GM21423 (cell line): ENCODE results near the gene CTBS.
"Not testable (repeated sequence)": the region's sequence is repeated elsewhere in the genome, so short reads cannot be mapped to it uniquely, and the experiment has no call there.

Experiments used
- ATAC-seq: cut with Tn5 transposase; IDR thresholded peaks from one replicate; pipeline ENCODE4 v1.9.1; 2021; ENCODE audit warnings: mild to moderate bottlenecking, moderate library complexity; ENCODE audit not compliant: unreplicated experiment

The CTBS gene

GRCh38 chr1:84585803-84586202 is 11.6 kb upstream of the CTBS start:
- ATAC-seq, result no peak

DNA sequence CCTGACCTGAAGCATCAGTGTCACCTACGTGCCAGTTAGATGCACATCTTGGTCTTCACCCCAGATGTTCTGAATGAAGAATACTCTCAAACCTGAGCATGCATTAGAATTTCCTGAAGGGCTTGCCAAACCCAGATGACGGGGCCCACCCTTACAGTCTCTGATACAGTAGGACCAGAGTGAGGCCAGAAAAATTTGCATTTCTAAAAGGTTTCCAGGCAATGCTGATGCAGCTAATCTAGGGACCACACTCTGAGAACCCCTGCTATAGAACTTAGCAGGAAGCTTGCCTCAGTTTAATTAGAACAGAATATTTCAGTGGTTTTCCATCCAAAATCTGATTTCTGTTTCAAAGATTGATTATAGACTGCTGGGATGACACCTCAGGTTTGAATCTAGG is 9.9 kb upstream of the CTBS start:
- no peak for ATAC-seq

- no peak for ATAC-seq
These were observed 9.4 kb upstream of the CTBS start for GRCh38 chr1:84583648-84584047.

GRCh38 chr1:84582802-84583587 is 8.8 kb upstream of the CTBS start:
- no peak for ATAC-seq

DNA sequence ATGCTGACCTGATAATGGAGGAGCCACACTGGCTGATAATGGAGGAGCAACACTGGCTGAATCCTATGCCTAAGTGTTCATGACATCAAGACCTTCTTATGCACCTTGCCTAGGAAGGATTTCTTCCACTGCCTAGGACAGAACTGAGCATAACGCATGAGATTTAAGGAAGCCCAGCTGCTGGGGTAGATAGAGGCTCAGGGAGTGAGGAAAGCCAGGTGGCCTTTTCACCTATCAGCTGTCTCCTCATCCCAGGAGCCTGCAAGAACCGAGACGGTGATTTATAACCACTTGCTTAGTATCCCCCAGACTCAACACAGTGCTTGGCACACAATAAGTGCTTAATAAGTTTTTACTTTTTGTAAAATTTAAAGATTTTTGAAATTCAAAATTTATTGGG is 7.4 kb upstream of the CTBS start:
- ATAC-seq, result no peak

- ATAC-seq, result no peak
These were observed 696 bp upstream of the CTBS start for GRCh38 chr1:84574936-84575335.

- ATAC-seq, result no peak
These were observed 716 bp downstream of the CTBS start for GRCh38 chr1:84573481-84573966.

DNA sequence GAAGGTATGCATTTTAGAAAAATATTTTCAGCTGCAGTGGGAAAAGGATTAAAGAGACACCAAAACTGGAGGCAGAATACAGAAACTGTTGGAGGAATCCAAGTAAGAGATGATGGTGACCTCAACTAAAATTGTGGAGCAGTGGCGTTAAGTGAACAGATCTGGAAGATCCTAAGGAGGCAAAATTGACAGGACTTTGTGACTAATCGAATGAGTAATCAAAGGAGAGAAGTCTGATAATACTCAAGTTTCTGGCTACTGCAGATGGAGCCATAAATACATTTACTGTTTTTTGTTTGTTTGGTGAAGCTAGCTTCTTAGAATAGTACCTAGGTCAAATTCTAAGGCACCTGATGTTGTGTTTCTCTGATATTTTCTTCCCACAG is 3.1 kb downstream of the CTBS start:
- no peak for ATAC-seq

- ATAC-seq, result no peak
These were observed 3.6 kb downstream of the CTBS start for GRCh38 chr1:84570436-84571149.

DNA sequence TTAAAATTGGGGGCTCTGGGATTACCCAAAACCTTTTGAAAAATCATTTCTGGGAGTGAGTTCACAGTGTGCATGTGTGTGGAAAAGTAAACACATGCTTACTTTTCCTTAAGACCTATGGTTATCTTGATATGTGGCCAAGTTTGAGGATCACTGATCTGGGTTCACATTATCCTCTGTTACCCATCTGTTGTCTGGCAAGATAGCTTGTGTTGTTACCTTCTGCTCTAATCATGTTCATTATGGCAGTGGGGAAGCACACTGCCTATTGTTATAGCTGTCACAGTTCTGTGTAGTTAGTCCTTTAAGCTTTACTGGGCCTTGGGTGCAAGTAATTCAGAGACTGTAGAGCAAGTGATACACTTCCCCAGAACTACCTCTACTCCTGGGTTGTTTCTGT is 5.0 kb downstream of the CTBS start:
- ATAC-seq, result no peak

DNA sequence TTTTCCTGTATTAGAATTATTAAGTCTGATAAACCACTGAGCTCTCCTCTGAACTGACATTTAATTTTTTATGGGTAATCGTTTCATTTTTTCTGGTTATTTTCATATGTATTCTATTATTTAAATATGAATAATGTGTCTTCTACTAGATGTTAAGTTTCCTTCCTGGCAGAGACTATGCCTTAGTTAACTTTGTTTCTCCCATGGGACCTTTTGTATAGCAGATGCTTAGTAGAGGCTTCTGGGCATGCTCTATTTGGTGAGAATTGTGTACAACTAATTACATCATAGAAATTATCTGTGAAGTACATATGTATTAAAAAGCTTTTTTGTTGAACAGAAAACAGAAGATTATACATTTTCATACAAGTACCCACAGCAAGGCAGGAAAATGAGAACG is 23.4 kb downstream of the CTBS start:
- ATAC-seq, result no peak

GRCh38 chr1:84541679-84542078 is 32.6 kb downstream of the CTBS start:
- ATAC-seq, result no peak

DNA sequence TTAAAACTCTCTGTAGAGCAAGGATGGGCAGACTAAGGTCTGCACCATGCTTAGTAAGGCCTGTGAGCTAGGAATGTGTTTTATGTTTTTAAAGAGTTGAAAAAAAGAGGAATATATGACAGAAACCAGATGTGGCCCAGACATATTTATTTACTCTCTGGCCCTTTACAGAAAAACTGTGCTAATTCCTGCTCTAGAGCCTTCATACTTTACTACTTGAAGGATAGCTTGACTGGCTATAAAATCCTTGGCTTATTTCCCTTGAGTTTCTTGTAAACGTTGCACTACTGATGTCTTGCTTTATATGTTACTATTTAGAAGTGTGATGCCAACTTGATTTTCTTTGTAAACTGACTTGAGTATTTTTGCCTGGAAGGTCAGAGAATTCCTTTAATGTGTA is 33.5 kb downstream of the CTBS start:
- ATAC-seq, result no peak

DNA sequence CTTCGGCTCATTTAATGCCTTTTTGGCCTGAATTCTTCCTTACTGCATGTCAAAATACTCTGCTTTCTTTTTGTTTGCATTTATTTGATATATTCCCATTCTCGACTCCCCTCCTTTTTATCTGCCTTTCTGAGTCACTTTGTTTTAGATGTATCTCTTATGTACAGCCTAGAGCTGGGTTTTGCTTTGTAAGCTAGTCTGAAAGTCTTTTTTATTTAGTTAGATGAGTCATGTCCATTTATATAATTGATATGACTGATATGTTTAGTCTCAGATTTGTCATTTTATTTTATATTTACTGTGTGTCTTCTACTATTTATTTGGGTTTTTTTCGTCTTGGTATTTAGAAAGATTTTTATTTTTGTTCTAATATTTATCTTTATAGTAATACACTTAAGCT is 34.3 kb downstream of the CTBS start:
- ATAC-seq, result no peak

DNA sequence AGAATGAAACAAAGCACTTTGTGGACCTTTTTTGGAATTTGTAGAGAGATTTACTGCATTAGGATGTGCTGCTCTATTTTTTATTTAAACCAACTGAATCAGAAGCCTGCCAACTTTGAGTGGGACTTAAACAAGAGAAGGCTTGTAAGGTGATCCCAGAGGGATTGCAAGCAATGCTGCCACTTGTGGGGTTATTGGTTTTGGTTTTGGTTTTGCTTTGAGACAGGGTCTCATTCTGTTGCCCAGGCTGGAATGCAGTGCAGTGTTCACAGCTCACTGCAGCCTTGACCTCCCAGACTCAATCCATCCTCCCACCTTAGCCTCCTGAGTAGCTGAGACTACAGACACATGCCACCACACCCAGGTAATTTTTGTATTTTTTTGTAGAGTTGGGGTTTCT is 35.6 kb downstream of the CTBS start:
- peak; percentile 69 for ATAC-seq

GRCh38 chr1:84525779-84526178 is 48.5 kb downstream of the CTBS start:
- no peak for ATAC-seq

DNA sequence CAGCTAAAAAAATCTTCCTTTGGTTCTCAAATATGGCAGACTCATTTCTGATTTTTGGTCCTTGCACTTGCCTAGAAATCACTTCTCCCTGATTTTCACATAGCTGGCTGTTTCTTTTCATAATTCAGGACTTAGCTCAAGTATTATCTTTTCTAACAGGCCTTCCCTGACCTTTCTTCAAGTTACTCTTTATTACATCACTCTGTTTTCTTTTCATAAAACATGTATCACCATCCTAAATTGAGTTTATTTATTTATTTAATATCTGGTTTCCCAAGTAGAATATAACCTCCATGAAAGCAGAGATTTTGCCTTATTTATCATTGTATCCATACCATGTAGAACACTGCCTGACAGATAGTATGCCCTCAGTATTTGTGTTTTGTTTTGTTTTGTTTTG is 49.6 kb downstream of the CTBS start:
- ATAC-seq, result no peak

GRCh38 chr1:84510668-84511067 is 63.6 kb downstream of the CTBS start:
- ATAC-seq, result no peak

DNA sequence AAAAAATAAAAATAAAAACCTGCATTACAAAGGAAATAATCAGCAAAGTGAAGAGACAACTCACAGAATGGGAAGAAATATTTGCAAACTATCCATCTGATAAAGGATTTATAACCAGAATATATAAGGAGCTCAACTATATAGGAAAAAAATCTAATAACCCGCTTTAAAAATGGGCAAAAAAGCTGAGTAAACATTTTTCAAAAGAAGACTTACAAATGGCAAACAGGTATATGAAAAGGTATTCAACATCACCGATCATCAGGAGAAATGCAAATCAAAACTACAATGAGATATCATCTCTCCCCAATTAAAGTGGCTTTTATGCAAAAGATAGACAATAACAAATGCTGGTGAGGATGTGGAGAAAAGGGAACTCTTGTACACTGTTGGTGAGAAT is 64.1 kb downstream of the CTBS start:
- no peak for ATAC-seq

DNA sequence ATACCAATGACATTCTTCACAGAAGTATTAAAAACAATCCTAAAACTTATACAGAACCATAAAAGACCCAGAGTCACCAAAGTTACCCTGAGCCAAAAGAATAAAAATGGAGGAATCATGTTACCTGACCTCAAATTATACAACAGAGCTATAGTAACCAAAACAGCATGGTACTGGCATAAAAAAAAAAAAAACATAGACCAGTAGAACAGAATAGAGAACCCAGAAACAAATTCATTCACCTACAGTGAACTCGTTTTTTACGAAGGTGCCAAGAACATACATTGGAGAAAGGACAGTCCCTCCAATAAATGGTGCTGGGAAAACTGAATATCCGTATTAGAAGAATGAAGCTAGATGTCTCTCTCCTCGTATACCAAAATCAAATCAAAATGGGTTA is 65.2 kb downstream of the CTBS start:
- no peak for ATAC-seq

DNA sequence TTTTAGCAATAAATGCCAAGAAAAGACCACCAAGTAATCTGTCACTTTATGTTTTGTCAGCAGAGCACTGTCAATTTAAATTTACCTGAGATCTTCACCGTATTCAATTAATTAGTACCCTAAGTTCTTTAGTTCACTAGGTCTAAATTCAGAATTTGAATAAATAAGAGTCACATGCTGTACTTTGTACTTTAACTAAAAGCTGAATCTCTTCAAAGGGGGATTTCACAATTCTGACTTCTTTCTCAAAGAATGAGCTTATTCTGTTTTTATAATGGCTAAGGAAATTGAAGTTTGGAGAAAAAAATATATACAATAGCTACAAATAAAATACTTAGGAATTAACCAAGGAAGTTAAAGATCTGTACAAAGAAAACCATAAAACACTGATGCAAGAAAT is 65.7 kb downstream of the CTBS start:
- ATAC-seq, result no peak

DNA sequence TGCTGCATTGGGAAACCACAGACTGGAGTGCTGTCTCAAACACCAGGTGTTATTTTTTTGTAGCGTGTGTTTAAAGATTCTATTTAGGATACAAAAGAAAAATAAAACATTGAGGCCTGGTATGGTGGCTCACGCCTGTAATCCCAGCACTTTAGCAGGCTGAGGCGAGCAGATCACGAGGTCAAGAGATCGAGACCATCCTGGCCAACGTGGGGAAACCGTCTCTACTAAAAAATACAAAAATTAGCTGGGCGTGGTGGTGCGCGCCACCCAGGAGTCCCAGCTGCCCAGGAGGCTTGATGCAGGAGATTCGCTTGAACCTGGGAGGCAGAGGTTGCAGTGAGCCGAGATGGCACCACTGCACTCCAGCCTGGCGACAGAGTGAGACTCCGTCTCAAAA is 66.4 kb downstream of the CTBS start:
- not testable (repeated sequence) for ATAC-seq
